Measurements from ENCODE around the gene MYO3B. TPM values are rescaled to one million over a fixed set of nuclear protein-coding genes. Genes with fewer than 3 reads are reported as not detected.

MYO3B gene
- total RNA-seq, 1 experiment from 2014 or later = not detected

- H3K4me1 Mint-ChIP-seq (ENCODE audit: insufficient read depth, unreplicated experiment) = peaks cover 16% of the 10 kb centered on the region
Observed at GRCh38 chr2:170217778-170218251, 39.9 kb downstream of the MYO3B start.

GRCh38 chr2:170218456-170218855 is 40.5 kb downstream of the MYO3B start:
- no TSS peak for BruUV-seq (replicated peaks)
- peaks cover 16% of the 10 kb centered on the region for H3K4me1 Mint-ChIP-seq (ENCODE audit: insufficient read depth, unreplicated experiment)
- ChIA-PET POLR2A (interaction anchor here (0.7 kb wide), 1 partner anchor 11 kb away, joined by 3 read pairs; no protein-coding TSS in a partner anchor), CTCF (interaction anchor here (0.7 kb wide), 1 partner anchor 827 kb away, joined by 3 read pairs; no protein-coding TSS in a partner anchor)
- no peak for TF ChIP-seq CTCF (IDR thresholded peaks at IDR 0.05; ENCODE audit: unreplicated experiment)
- no peak overlapping the region for H3K4me3 Mint-ChIP-seq (ENCODE audit: unreplicated experiment)
- intact Hi-C loops (cut with micrococcal nuclease) = no loop called here
- no peaks in the 10 kb centered on the region for H3K9me3 Mint-ChIP-seq (ENCODE audit: unreplicated experiment)
- H3K36me3 Mint-ChIP-seq (ENCODE audit: insufficient read depth, unreplicated experiment) = peaks cover 4% of the 10 kb centered on the region
- no peaks in the 10 kb centered on the region for H3K27me3 Mint-ChIP-seq (ENCODE audit: insufficient read depth, unreplicated experiment)
- no peak overlapping the region for H3K27ac Mint-ChIP-seq (ENCODE audit: low read depth, unreplicated experiment)
- no peak for DNase-seq (ENCODE audit: unreplicated experiment)

More at GRCh38 chr2:170217778-170218251, 39.9 kb downstream of the MYO3B start:
- peaks cover 4% of the 10 kb centered on the region for H3K36me3 Mint-ChIP-seq (ENCODE audit: insufficient read depth, unreplicated experiment)
- no peak overlapping the region for H3K4me3 Mint-ChIP-seq (ENCODE audit: unreplicated experiment)
- no peak overlapping the region for H3K27ac Mint-ChIP-seq (ENCODE audit: low read depth, unreplicated experiment)
- no peak for DNase-seq (ENCODE audit: unreplicated experiment)
- ChIA-PET POLR2A (interaction anchor here (0.7 to 1.0 kb wide), 2 partner anchors 10 to 13 kb away, joined by 3 to 4 read pairs; no protein-coding TSS in a partner anchor), CTCF (interaction anchor here (0.7 kb wide), 1 partner anchor 826 kb away, joined by 3 read pairs; no protein-coding TSS in a partner anchor)
- intact Hi-C loops (cut with micrococcal nuclease) = no loop called here
- H3K9me3 Mint-ChIP-seq (ENCODE audit: unreplicated experiment) = no peaks in the 10 kb centered on the region
- no peak for TF ChIP-seq CTCF (IDR thresholded peaks at IDR 0.05; ENCODE audit: unreplicated experiment)
- BruUV-seq (replicated peaks) = no TSS peak
- H3K27me3 Mint-ChIP-seq (ENCODE audit: insufficient read depth, unreplicated experiment) = no peaks in the 10 kb centered on the region

GRCh38 chr2:170218931-170219330 is 41.0 kb downstream of the MYO3B start:
- Mint-ChIP-seq H3K27ac (ENCODE audit: low read depth, unreplicated experiment) (no peak overlapping the region), H3K9me3 (ENCODE audit: unreplicated experiment) (no peaks in the 10 kb centered on the region), H3K4me3 (ENCODE audit: unreplicated experiment) (no peak overlapping the region), H3K27me3 (ENCODE audit: insufficient read depth, unreplicated experiment) (no peaks in the 10 kb centered on the region), H3K4me1 (ENCODE audit: insufficient read depth, unreplicated experiment) (peaks cover 16% of the 10 kb centered on the region), H3K36me3 (ENCODE audit: insufficient read depth, unreplicated experiment) (peaks cover 4% of the 10 kb centered on the region)
- ChIA-PET POLR2A (interaction anchor here (0.7 kb wide), 1 partner anchor 11 kb away, joined by 3 read pairs; no protein-coding TSS in a partner anchor), CTCF (no interaction called here)
- no TSS peak for BruUV-seq (replicated peaks)
- DNase-seq (ENCODE audit: unreplicated experiment) = no peak
- intact Hi-C loops (cut with micrococcal nuclease) = no loop called here
- no peak for TF ChIP-seq CTCF (IDR thresholded peaks at IDR 0.05; ENCODE audit: unreplicated experiment)

GRCh38 chr2:170221317-170222288 is 43.7 kb downstream of the MYO3B start:
- Mint-ChIP-seq H3K4me1 (ENCODE audit: insufficient read depth, unreplicated experiment) (peaks cover 16% of the 10 kb centered on the region), H3K36me3 (ENCODE audit: insufficient read depth, unreplicated experiment) (peaks cover 4% of the 10 kb centered on the region), H3K27ac (ENCODE audit: low read depth, unreplicated experiment) (peak overlapping the region; percentile 99), H3K4me3 (ENCODE audit: unreplicated experiment) (peak overlapping the region; percentile 60), H3K27me3 (ENCODE audit: insufficient read depth, unreplicated experiment) (no peaks in the 10 kb centered on the region), H3K9me3 (ENCODE audit: unreplicated experiment) (no peaks in the 10 kb centered on the region)
- DNase-seq (ENCODE audit: unreplicated experiment) = peak; percentile 60
- intact Hi-C loops (cut with micrococcal nuclease) = no loop called here
- TF ChIP-seq CTCF (IDR thresholded peaks at IDR 0.05; ENCODE audit: unreplicated experiment) = no peak
- BruUV-seq (replicated peaks) = TSS peak; percentile 89
- ChIA-PET POLR2A (interaction anchor here (0.6 to 2.5 kb wide), 6 partner anchors 9 to 707 kb away, joined by 3 to 7 read pairs (median 3); partner anchors contain the start of gene GORASP2), CTCF (interaction anchor here (0.6 to 3.7 kb wide), 7 partner anchors 10 to 594 kb away, joined by 3 to 14 read pairs (median 4); no protein-coding TSS in a partner anchor)
